ENCODE results near the gene RAPGEFL1.

Gene RAPGEFL1

DNA sequence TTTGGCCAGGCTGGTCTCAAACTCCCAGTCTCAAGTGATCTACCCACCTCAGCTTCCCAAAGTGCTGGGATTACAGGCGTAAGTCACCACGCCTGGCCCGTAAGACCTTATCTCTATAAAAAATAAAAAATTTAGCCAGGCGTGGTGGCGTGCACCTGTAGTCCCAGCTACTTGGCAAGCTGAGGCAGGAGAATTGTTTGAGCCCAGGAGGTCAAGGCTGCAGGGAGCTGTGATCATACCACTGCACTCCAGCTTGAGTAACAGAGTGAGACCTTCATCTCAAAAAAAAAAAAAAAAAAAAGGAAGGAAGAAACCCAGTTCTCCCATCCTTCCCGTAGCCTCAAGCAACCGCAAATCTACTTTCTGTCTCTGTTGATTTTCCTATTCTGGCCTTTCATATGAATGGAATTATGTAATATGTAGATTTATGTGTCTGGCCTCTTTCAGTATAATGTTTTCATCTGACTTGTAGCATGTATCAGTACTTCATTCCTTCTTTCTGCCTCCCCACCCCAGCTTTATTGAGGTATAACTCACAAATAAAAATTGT lies 25.8 kb upstream of the RAPGEFL1 start:
- Histone ChIP-seq H2AFZ (ENCODE audit: low read length, unreplicated experiment) (no peak overlapping the region), H3K4me1 (ENCODE audit: control insufficient read depth, insufficient read depth, low read length, unreplicated experiment) (no peaks in the 10 kb centered on the region), H3K27me3 (ENCODE audit: insufficient read depth, low read length) (no peaks in the 10 kb centered on the region), H3K36me3 (ENCODE audit: insufficient read depth, low read length) (peaks cover 27% of the 10 kb centered on the region), H3K27ac (ENCODE audit: low read depth, low read length) (no peak overlapping the region), H3K79me2 (ENCODE audit: control insufficient read depth, insufficient read depth, low read length, unreplicated experiment) (peaks cover 52% of the 10 kb centered on the region), H3K4me3 (ENCODE audit: low read depth, low read length) (no peak overlapping the region)

DNA sequence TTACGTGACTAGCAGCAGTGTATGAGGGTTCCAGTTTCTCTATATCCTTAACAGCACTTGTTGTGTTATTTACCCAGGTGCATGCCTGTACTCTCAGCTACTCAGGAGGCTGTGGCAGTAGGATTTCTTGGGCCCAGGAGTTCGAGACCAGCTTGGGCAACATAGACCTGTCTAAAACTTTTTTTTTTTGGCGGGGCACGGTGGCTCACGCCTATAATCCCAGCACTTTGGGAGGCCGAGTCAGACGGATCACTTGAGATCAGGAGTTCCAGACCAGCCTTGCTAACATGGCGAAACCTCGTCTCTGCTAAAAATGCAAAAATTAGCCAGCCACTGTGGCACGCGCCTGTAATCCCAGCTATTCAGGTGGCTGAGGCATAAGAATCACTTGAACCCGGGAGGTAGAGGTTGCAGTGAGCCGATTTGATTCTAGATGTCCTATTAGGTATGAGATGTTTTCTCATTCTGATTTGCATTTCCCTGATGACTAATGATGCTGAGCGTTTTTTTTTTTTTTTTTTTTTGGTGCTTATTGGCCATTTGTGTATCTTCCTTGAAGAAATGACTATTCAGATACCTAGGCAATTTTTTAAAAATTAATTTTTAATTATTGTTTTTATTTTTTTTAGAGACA lies 23.6 kb upstream of the RAPGEFL1 start:
- Histone ChIP-seq H3K4me1 (ENCODE audit: control insufficient read depth, insufficient read depth, low read length, unreplicated experiment) (no peaks in the 10 kb centered on the region), H3K27me3 (ENCODE audit: insufficient read depth, low read length) (no peaks in the 10 kb centered on the region), H3K79me2 (ENCODE audit: control insufficient read depth, insufficient read depth, low read length, unreplicated experiment) (peaks cover 44% of the 10 kb centered on the region), H3K4me3 (ENCODE audit: low read depth, low read length) (no peak overlapping the region), H3K36me3 (ENCODE audit: insufficient read depth, low read length) (peaks cover 27% of the 10 kb centered on the region), H3K27ac (ENCODE audit: low read depth, low read length) (no peak overlapping the region), H2AFZ (ENCODE audit: low read length, unreplicated experiment) (no peak overlapping the region)

DNA sequence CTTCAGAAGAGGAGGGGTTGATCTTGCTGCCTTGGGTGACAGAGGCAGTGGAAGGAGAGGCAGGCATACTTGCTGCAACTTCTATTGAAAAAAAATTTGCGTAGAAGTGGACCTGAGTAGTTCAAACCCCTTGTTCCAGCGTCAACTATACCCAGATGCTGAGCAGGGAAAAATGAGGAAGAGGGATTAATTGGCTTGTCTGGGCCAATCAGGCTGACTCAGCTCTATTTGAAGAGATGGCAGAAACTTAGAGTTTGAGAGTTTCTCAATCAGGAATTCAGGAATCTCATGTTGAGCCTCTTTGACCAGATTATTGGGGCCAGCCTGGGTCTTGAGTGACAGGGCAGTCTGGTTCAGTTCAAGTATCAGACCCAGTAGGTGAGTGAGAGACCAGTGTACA lies 19.3 kb upstream of the RAPGEFL1 start:
- no peak overlapping the region for H2AFZ ChIP-seq (ENCODE audit: low read length, unreplicated experiment)
- peaks cover 32% of the 10 kb centered on the region for H3K79me2 ChIP-seq (ENCODE audit: control insufficient read depth, insufficient read depth, low read length, unreplicated experiment)

DNA sequence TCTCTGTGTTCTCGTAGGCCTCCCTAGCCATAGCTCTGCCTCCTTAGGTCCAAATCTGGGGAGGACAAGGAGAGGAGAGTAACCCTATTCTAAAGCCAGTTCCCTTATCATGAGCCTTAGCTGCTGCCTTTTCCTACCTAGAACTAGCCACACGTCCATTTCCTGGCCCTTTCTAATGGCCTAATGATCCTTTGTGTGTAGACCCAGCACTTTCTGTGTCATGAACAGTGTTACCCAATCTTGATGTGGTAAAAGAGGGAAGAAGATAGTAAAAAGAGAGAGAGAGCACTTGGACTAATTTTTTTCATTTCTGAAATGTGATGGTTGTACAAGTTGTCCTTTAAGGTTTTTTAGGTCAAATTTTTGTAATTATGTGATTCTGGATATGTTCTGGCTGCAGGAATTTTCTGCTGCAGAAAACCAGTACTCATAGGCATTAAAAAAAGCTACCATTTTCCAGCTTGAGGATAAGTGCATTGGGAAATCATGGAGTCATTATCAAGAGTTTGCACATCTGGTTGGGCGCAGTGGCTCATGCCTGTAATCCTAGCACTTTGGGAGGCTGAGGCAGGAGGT lies 18.7 kb upstream of the RAPGEFL1 start:
- no peak overlapping the region for H3K27ac ChIP-seq (ENCODE audit: low read depth, low read length)
- no peak overlapping the region for H2AFZ ChIP-seq (ENCODE audit: low read length, unreplicated experiment)
- peaks cover 21% of the 10 kb centered on the region for H3K36me3 ChIP-seq (ENCODE audit: insufficient read depth, low read length)
- H3K4me1 ChIP-seq (ENCODE audit: control insufficient read depth, insufficient read depth, low read length, unreplicated experiment) = no peaks in the 10 kb centered on the region
- peaks cover 29% of the 10 kb centered on the region for H3K79me2 ChIP-seq (ENCODE audit: control insufficient read depth, insufficient read depth, low read length, unreplicated experiment)
- H3K27me3 ChIP-seq (ENCODE audit: insufficient read depth, low read length) = no peaks in the 10 kb centered on the region
- no peak overlapping the region for H3K4me3 ChIP-seq (ENCODE audit: low read depth, low read length)

More for the DNA sequence above, 19.3 kb upstream of the RAPGEFL1 start:
- Histone ChIP-seq H3K27me3 (ENCODE audit: insufficient read depth, low read length) (no peaks in the 10 kb centered on the region), H3K4me1 (ENCODE audit: control insufficient read depth, insufficient read depth, low read length, unreplicated experiment) (no peaks in the 10 kb centered on the region), H3K36me3 (ENCODE audit: insufficient read depth, low read length) (peaks cover 25% of the 10 kb centered on the region), H3K27ac (ENCODE audit: low read depth, low read length) (no peak overlapping the region), H3K4me3 (ENCODE audit: low read depth, low read length) (no peak overlapping the region)

DNA sequence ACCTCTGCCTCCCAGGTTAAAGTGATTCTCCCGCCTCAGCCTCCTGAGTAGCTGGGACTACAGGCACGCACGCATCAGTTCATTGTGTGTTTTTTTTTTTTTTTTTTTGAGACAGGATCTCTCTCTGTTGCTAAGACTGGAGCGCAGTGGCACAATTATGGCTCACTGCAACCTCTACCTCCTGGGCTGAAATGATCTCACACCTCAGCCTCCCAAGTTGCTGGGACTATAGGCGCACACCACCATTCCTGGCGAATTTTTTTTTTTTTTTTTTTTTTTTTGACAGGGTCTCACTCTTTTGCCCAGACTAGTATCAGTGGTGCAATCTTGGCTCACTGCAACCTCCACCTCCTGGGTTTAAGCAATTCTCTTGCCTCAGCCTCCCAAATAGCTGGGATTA lies 17.8 kb upstream of the RAPGEFL1 start:
- Histone ChIP-seq H3K79me2 (ENCODE audit: control insufficient read depth, insufficient read depth, low read length, unreplicated experiment) (peaks cover 23% of the 10 kb centered on the region), H3K36me3 (ENCODE audit: insufficient read depth, low read length) (peaks cover 16% of the 10 kb centered on the region), H3K4me1 (ENCODE audit: control insufficient read depth, insufficient read depth, low read length, unreplicated experiment) (no peaks in the 10 kb centered on the region)

DNA sequence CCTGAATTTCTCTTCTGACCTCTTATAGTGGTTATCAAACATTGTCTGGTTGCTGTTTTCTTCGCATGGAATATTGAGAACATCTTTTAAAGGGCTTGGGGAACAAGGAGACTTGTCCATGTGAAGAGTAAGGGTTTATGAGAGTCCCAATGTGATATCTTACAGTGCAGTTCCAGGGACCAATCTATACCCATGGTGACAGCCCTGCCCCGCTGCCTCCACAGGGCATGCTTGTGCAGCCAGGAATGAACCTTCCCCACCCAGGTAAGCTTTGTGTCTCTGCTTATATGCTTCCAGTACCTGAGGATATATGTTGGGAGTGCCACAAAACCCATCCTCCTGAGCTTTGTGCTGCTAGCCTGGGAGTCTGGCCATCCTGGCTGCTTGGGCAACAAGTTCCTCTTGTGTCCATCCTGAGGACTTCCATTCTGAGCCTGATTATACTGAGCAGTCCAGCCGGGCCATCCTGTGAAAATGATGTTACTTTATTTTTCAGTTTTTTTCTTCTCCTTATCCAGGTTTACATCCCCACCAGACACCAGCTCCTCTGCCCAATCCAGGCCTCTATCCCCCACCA lies 9.5 kb upstream of the RAPGEFL1 start:
- H3K4me1 ChIP-seq (ENCODE audit: control insufficient read depth, insufficient read depth, low read length, unreplicated experiment) = no peaks in the 10 kb centered on the region
- no peak overlapping the region for H3K27ac ChIP-seq (ENCODE audit: low read depth, low read length)
- H3K27me3 ChIP-seq (ENCODE audit: insufficient read depth, low read length) = no peaks in the 10 kb centered on the region
- H3K4me3 ChIP-seq (ENCODE audit: low read depth, low read length) = no peak overlapping the region
- peaks cover 34% of the 10 kb centered on the region for H3K36me3 ChIP-seq (ENCODE audit: insufficient read depth, low read length)
- no peak overlapping the region for H2AFZ ChIP-seq (ENCODE audit: low read length, unreplicated experiment)
- no peaks in the 10 kb centered on the region for H3K79me2 ChIP-seq (ENCODE audit: control insufficient read depth, insufficient read depth, low read length, unreplicated experiment)

More for the DNA sequence above, 17.8 kb upstream of the RAPGEFL1 start:
- Histone ChIP-seq H3K4me3 (ENCODE audit: low read depth, low read length) (no peak overlapping the region), H3K27ac (ENCODE audit: low read depth, low read length) (no peak overlapping the region), H2AFZ (ENCODE audit: low read length, unreplicated experiment) (no peak overlapping the region), H3K27me3 (ENCODE audit: insufficient read depth, low read length) (no peaks in the 10 kb centered on the region)

DNA sequence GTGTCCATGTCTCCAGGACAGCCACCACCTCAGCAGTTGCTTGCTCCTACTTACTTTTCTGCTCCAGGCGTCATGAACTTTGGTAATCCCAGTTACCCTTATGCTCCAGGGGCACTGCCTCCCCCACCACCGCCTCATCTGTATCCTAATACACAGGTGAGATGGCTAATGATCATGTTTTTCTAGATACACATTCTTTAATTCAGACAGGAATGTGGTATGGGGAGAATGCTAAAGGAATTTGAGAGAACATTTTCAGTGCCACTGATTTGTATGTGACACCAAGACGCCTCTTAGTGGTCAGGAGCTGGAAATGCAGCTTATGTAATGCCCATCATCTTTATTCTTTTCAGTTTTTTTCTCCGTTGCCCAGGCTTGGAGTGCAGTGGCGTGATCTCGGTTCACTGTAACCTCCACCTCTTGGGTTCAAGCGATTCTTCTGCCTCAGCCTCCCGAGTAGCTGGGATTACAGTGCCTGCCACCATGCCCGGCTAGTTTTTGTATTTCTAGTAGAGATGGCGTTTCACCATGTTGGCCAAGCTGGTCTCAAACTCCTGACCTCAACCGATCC lies 8.9 kb upstream of the RAPGEFL1 start:
- no peak overlapping the region for H3K4me3 ChIP-seq (ENCODE audit: low read depth, low read length)
- H3K36me3 ChIP-seq (ENCODE audit: insufficient read depth, low read length) = peaks cover 34% of the 10 kb centered on the region
- no peaks in the 10 kb centered on the region for H3K79me2 ChIP-seq (ENCODE audit: control insufficient read depth, insufficient read depth, low read length, unreplicated experiment)
- H3K4me1 ChIP-seq (ENCODE audit: control insufficient read depth, insufficient read depth, low read length, unreplicated experiment) = no peaks in the 10 kb centered on the region
- no peak overlapping the region for H3K27ac ChIP-seq (ENCODE audit: low read depth, low read length)
- no peaks in the 10 kb centered on the region for H3K27me3 ChIP-seq (ENCODE audit: insufficient read depth, low read length)
- no peak overlapping the region for H2AFZ ChIP-seq (ENCODE audit: low read length, unreplicated experiment)

DNA sequence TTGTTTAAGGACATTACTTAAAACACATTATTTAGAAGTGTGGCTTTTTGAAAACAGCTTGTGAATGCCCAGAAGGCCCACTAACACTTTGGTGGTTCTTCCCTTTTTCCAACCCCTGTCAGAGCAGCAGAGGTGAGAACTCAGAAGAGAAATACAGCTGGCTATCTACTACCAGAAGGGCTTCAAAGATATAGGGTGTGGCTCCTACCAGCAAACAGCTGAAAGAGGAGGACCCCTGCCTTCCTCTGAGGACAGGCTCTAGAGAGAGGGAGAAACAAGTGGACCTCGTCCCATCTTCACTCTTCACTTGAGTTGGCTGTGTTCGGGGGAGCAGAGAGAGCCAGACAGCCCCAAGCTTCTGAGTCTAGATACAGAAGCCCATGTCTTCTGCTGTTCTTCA lies 6.9 kb upstream of the RAPGEFL1 start:
- H3K27ac ChIP-seq (ENCODE audit: low read depth, low read length) = no peak overlapping the region
- H2AFZ ChIP-seq (ENCODE audit: low read length, unreplicated experiment) = no peak overlapping the region
- H3K27me3 ChIP-seq (ENCODE audit: insufficient read depth, low read length) = no peaks in the 10 kb centered on the region
- no peak overlapping the region for H3K4me3 ChIP-seq (ENCODE audit: low read depth, low read length)
- no peaks in the 10 kb centered on the region for H3K79me2 ChIP-seq (ENCODE audit: control insufficient read depth, insufficient read depth, low read length, unreplicated experiment)
- H3K36me3 ChIP-seq (ENCODE audit: insufficient read depth, low read length) = peaks cover 34% of the 10 kb centered on the region
- H3K4me1 ChIP-seq (ENCODE audit: control insufficient read depth, insufficient read depth, low read length, unreplicated experiment) = no peaks in the 10 kb centered on the region

DNA sequence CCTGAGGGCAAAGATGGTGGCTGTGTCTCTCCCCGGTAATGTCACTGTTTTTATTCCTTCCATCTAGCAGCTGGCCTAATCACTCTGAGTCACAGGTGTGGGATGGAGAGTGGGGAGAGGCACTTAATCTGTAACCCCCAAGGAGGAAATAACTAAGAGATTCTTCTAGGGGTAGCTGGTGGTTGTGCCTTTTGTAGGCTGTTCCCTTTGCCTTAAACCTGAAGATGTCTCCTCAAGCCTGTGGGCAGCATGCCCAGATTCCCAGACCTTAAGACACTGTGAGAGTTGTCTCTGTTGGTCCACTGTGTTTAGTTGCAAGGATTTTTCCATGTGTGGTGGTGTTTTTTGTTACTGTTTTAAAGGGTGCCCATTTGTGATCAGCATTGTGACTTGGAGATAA lies 5.5 kb upstream of the RAPGEFL1 start:
- no peak overlapping the region for H2AFZ ChIP-seq (ENCODE audit: low read length, unreplicated experiment)
- peaks cover 29% of the 10 kb centered on the region for H3K36me3 ChIP-seq (ENCODE audit: insufficient read depth, low read length)
- no peaks in the 10 kb centered on the region for H3K79me2 ChIP-seq (ENCODE audit: control insufficient read depth, insufficient read depth, low read length, unreplicated experiment)
- peaks cover 2% of the 10 kb centered on the region for H3K4me1 ChIP-seq (ENCODE audit: control insufficient read depth, insufficient read depth, low read length, unreplicated experiment)
- H3K27ac ChIP-seq (ENCODE audit: low read depth, low read length) = no peak overlapping the region
- no peaks in the 10 kb centered on the region for H3K27me3 ChIP-seq (ENCODE audit: insufficient read depth, low read length)
- no peak overlapping the region for H3K4me3 ChIP-seq (ENCODE audit: low read depth, low read length)

DNA sequence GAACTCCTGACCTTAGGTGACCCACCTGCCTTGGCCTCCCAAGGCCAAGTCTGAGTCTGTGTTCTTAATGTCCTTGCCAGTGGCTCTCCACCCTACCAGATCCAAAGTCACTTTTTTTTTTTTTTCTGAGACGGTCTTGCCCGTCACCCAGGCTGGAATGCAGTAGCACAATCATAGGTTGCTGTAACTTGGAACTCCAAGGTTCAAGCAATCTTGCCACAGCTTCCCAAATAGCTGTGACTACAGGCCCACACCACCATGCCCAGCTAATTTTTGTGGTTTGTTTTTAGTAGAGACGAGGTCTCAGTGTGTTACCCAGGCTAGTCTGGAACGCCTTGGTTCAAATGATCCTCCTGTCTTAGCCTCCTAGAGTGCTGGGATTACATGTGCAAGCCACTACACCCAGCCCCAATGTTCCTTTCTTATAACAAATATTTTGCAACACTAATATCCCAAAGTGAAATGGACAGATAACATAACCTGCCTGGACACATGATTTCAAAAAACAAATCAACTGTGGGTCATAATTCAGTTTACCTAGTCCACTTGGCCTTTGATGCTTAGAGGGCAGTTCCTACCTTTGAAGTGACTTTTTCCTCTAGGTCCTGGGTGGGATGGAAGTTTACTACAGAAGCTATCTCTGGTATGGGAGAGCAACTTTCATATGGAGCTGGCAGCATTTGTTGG lies 4.0 kb upstream of the RAPGEFL1 start:
- Histone ChIP-seq H3K36me3 (ENCODE audit: insufficient read depth, low read length) (peaks cover 29% of the 10 kb centered on the region), H3K79me2 (ENCODE audit: control insufficient read depth, insufficient read depth, low read length, unreplicated experiment) (no peaks in the 10 kb centered on the region), H3K4me1 (ENCODE audit: control insufficient read depth, insufficient read depth, low read length, unreplicated experiment) (peaks cover 8% of the 10 kb centered on the region), H2AFZ (ENCODE audit: low read length, unreplicated experiment) (no peak overlapping the region), H3K4me3 (ENCODE audit: low read depth, low read length) (no peak overlapping the region), H3K27ac (ENCODE audit: low read depth, low read length) (no peak overlapping the region), H3K27me3 (ENCODE audit: insufficient read depth, low read length) (no peaks in the 10 kb centered on the region)

All from ACC112 (cell line).